H1 (cell line): ENCODE measurements around the gene TECPR2. TPM values are rescaled to one million over a fixed set of nuclear protein-coding genes. Genes with fewer than 3 reads are reported as not detected.

Experiments used
- ASH2L ChIP-seq: fragments of 200-600, 300-600 bp; sonication (generic); IDR thresholded peaks from one replicate; pipeline ENCODE4 v1.7.1; 2017; ENCODE audit warnings: low read length
- CHD2 ChIP-seq: IDR thresholded peaks from 2 replicates; pipeline ENCODE4 v1.6.1; 2012; ENCODE audit warnings: low read length, improper control_type of control experiment
- CTBP2 ChIP-seq: IDR thresholded peaks from 2 replicates; pipeline ENCODE4 v1.7.0; 2011; ENCODE audit warnings: borderline replicate concordance, mild to moderate bottlenecking, moderate library complexity, mixed read lengths, low read length; ENCODE audit not compliant: insufficient read depth, insufficient read length
- E2F6 ChIP-seq: IDR thresholded peaks from 2 replicates; pipeline ENCODE4 v1.6.1; 2012; ENCODE audit warnings: inconsistent platforms
- EGR1 ChIP-seq: IDR thresholded peaks from 2 replicates; pipeline ENCODE4 v1.6.1; 2011; ENCODE audit warnings: low read depth, low read length, borderline replicate concordance
- FOSL1 ChIP-seq: IDR thresholded peaks from 2 replicates; pipeline ENCODE4 v1.6.1; 2011; ENCODE audit warnings: mild to moderate bottlenecking, low read depth, low read length, moderate library complexity; ENCODE audit not compliant: insufficient read depth
- GABPA ChIP-seq: IDR thresholded peaks from 2 replicates; pipeline ENCODE4 v1.6.1; 2011; ENCODE audit warnings: mild to moderate bottlenecking, low read length, moderate library complexity, borderline replicate concordance; ENCODE audit not compliant: insufficient read depth
- HDAC2 ChIP-seq, 2 experiments: fragments of 300-600 bp in 1 of 2; sonication (generic) in 1 of 2; IDR thresholded peaks; 2 replicates each; pipeline ENCODE4 v1.6.1; 2011 to 2012; ENCODE audit warnings: low read depth in 2 of 2, low read length in 2 of 2, mild to moderate bottlenecking in 2 of 2, moderate library complexity in 2 of 2, borderline replicate concordance in 1 of 2, inconsistent platforms in 1 of 2
- JUND ChIP-seq: IDR thresholded peaks from 2 replicates; pipeline ENCODE4 v1.6.1; 2011; ENCODE audit warnings: mild to moderate bottlenecking, improper control_type of control experiment, low read length
- MAX ChIP-seq: IDR thresholded peaks from 2 replicates; pipeline ENCODE4 v1.6.1; 2012; ENCODE audit warnings: inconsistent platforms
- NANOG ChIP-seq: IDR thresholded peaks from 2 replicates; pipeline ENCODE4 v1.6.1; 2011; ENCODE audit warnings: low read length, low read depth, mild to moderate bottlenecking, inconsistent platforms; ENCODE audit not compliant: insufficient read depth, poor library complexity, severe bottlenecking
- NRF1 ChIP-seq: IDR thresholded peaks from 2 replicates; pipeline ENCODE4 v1.6.1; 2011; ENCODE audit warnings: mild to moderate bottlenecking, low read depth, low read length, improper control_type of control experiment
- RNF2 ChIP-seq: fragments of 200-900, 300-1000 bp; sonication (generic); IDR thresholded peaks from 2 replicates; pipeline ENCODE4 v1.7.1; 2016; ENCODE audit warnings: borderline replicate concordance, low read depth, mild to moderate bottlenecking, antibody characterized with exemption, low read length; ENCODE audit not compliant: poor library complexity, severe bottlenecking; ENCODE audit errors: missing control alignments
- SAP30 ChIP-seq: fragments of 300-600 bp; sonication (generic); IDR thresholded peaks from 2 replicates; pipeline ENCODE4 v1.7.1; 2012; ENCODE audit warnings: low read length, moderate library complexity, mild to moderate bottlenecking, inconsistent platforms; ENCODE audit not compliant: insufficient read depth, insufficient replicate concordance
- SIN3A ChIP-seq, 2 experiments: IDR thresholded peaks in 1 of 2; conservative IDR thresholded peaks in 1 of 2; 2 replicates each; pipeline ENCODE4 v1.6.1; 2011 to 2012; ENCODE audit warnings: low read length in 2 of 2, improper control_type of control experiment in 1 of 2, low read depth in 1 of 2, mild to moderate bottlenecking in 1 of 2
- SIX5 ChIP-seq: IDR thresholded peaks from 2 replicates; pipeline ENCODE4 v1.6.1; 2011; ENCODE audit warnings: mild to moderate bottlenecking, low read depth, low read length
- SP2 ChIP-seq: IDR thresholded peaks from 2 replicates; pipeline ENCODE4 v1.6.1; 2012; ENCODE audit warnings: mild to moderate bottlenecking, low read length, inconsistent platforms
- YY1 ChIP-seq: IDR thresholded peaks from 2 replicates; pipeline ENCODE4 v1.6.1; 2011; ENCODE audit warnings: low read depth, mild to moderate bottlenecking, low read length
- ZNF274 ChIP-seq: IDR thresholded peaks from 2 replicates; pipeline ENCODE4 v1.7.0; 2012; ENCODE audit warnings: low read length, borderline replicate concordance; ENCODE audit errors: extremely low read depth
- polyA plus RNA-seq, 7 experiments: library from polyadenylated mRNA; depleted of rRNA in 3 of 7; stranded (reverse) in 5 of 7; unstranded in 2 of 7; fragments of >200 nt in 5 of 7; fragments of 200-250 nt in 2 of 7; gene quantifications; 1 replicate in 5 of 7; 2 replicates in 1 of 7; 4 replicates in 1 of 7; pipeline versions ENCODE4 v1.2.1 to v1.2.3, GENCODE V29; 2011 to 2013; ENCODE audit warnings: missing spikeins in 2 of 7, mixed read lengths in 2 of 7
- total RNA-seq: library from RNA; stranded (reverse); fragmentation: NEBNext Ultra II Directional; extraction: Animal tissue kit (Norgen Biotek cat#: 25700); gene quantifications from 2 replicates; pipeline ENCODE4 v1.2.1, GENCODE V29; 2021

The TECPR2 gene
- total and polyA plus RNA-seq, 2 of the 8 experiments (the other 6 are each of a cell fraction or from before 2014, with no cell fraction given) = 6.8 to 19.4 TPM

- TF ChIP-seq GABPA (no peak; the same call in 1 of the 2 replicates), CHD2 (0 out of 2 replicates have a peak, but pooled peaks have one; percentile 36), SIN3A (conservative IDR thresholded peaks at IDR 0.05 in 1 of 2, IDR thresholded peaks at IDR 0.05 in 1 of 2; ENCODE audit: low read depth in 1 of 2, low read length in 2 of 2) (0 out of 4 replicates have a peak, but pooled peaks of 1 of the 2 experiments have one; percentile 39), HDAC2 (IDR thresholded peaks at IDR 0.05; ENCODE audit: borderline replicate concordance in 1 of 2, low read depth in 2 of 2, low read length in 2 of 2) (no peak), E2F6 (no peak), SIX5 (no peak), JUND (no peak), NANOG (no peak), NRF1 (no peak), ZNF274 (no peak), FOSL1 (no peak), SAP30 (no peak), ASH2L (peak; percentile 33), MAX (peak; percentile 66), SP2 (no peak), RNF2 (no peak), CTBP2 (no peak), EGR1 (no peak; the same call in 1 of the 2 replicates), YY1 (peak; percentile 88)
Measured at GRCh38 chr14:102437997-102438915, 75.5 kb downstream of the TECPR2 start (continued).
